Hematopoietic multipotent progenitor cell treated with erythropoietin and hydrocortisone succinate and interleukin-3 and kit ligand, for 17 days (in vitro differentiated cells): ENCODE data around the gene IL1R2.

ENCODE experiments used
- DNase-seq: peaks from one replicate; pipeline ENCODE4 v3.0.0-alpha.2; 2015; ENCODE audit warnings: low spot score

Gene IL1R2

DNA sequence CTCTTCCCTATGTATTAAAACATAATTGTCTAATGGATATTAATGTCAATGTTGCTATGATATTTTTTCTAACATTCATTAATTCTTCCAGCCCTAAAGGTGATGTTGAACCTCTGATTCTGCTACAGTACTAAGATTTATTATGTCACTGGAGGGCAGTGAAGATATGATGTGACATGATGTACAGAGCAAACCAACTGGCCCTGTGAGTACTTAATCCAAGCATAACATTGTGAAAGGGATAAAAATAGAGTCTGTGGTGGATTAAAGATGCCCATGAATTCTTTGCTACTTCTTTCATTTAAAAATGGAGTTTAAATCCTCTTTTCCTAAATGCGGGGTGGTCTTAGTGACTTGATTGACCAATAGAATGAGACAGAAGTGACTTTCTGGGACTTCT, 51.8 kb downstream of the IL1R2 start:
- no peak for DNase-seq

GRCh38 chr2:102044235-102044896, 52.6 kb downstream of the IL1R2 start:
- no peak for DNase-seq

- DNase-seq: no peak
Measured at GRCh38 chr2:102044967-102045489, 53.3 kb downstream of the IL1R2 start.

DNA sequence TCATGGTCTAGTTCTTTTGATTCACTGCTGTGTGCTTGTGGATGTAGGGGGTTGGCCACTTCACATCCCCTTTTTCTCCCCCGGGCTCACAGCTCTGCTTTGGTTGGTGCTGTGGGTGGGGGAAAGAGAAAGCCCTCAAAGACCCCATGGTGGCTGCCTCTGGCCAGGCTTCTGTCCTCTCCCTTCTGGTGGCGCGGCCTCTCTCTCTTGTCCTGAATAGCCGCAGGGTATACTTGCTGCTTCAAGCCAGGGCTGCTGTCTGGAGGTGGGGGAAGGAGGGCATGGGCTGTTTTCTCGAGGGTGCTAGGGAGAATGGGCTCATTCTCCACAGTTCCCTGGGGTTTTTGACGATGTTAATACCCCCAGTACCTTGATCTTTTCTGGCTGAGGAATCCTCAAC, 53.9 kb downstream of the IL1R2 start:
- DNase-seq: no peak

GRCh38 chr2:102046135-102046986, 54.6 kb downstream of the IL1R2 start:
- no peak for DNase-seq

- no peak for DNase-seq
Measured at GRCh38 chr2:102048465-102048864, 56.7 kb downstream of the IL1R2 start.

DNA sequence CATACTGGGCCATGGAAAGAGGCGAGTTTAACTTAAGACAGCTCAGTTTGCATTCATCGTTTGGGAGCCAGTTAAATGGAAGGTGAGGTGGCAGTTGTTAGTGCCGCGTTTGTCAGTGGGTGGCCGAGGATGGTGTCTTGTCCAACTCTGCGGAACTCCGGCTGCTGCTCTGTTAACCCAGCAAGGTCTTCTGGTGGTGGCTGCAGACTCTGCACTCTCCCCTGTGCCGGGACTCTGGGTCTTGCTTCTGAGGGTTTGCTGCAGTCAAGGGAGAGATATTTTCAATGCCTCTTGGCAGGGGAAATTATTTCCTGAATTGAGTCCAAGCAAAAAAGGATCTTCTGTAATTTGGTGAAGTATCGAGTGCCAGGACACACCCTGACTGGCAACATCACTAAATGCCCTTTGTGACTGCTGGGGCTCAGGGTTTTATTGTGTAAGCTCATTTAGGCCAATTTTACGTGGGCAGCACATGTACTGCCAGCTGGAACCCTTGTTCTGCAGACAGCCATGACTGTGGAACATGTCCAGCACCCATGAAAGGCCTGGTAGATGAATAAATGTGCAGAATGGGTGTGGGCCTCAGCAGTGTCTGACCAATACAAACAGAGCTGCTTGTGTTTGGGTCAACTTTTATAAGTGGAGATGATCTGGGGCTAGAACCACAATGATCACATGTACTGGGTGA, 58.1 kb downstream of the IL1R2 start:
- no peak for DNase-seq

GRCh38 chr2:102050854-102051391, 59.2 kb downstream of the IL1R2 start:
- DNase-seq: no peak

- DNase-seq: no peak
Measured at GRCh38 chr2:102051692-102052277, 60.0 kb downstream of the IL1R2 start.

DNA sequence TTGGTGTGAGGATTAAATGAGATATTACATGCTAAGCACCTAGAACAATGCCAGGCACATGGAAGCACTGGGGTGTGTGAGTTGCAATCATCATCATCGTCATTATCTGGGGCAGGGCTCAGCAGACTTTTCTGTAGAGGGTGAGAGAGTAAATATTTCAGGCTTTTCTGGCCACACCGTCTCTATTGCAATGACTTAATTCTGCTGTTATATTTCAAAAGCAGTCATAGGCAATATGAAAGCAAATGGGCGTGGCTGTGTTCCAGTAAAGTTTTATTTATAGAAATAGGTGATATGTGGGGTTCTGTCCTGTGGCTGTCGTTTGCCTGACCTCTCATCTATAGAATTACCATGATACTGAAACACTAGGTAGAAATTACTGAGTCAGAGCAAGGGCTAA, 60.6 kb downstream of the IL1R2 start:
- no peak for DNase-seq

DNA sequence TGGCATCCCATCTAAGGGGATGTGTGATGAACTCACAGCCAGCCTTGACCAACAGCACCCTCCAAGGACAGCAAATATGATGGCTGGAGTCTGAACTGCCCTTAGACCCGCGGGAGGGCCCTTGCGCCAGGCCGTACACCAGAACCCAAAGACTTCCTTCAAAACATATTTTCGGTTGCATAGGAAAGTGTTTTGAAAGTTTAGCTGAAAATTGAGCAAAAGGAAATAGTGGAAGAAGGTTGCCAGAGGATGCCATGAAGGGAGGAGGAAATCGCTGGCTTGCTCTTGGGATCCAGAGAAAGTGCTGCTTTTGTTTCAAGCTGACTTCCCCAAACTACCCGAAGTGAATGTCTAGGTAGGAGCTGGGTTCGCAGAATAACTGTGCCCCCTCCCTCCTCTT, 61.3 kb downstream of the IL1R2 start:
- DNase-seq: no peak

DNA sequence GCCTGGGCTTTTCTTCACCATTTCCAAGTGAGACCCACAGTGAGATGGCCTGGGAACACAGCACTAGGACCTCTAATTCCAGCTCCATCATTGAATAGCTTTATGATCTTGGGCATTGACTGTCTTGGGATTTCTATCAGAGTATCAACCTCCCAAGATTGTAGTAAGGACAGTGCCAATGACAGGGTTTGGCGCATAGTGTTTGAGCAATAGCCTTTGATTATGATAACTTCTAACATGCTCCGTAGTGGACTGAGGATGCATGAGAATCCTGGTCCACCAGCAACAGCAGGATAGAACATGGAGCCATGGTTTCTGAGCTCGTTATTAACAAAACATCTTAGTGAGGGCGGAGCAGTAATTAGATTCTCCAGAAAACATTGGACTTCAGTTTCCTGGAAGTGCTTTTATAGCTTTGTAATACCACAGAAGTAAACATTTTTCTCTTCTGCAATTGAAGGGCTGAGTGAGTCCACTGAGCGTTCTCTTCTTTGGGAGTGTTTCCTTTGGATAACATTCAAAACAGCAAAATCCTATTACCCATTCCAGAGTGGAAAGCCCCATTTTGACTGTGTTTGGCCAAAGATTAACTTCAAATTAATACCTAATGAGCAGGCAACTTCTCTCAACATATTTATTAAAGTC, 63.7 kb downstream of the IL1R2 start:
- DNase-seq: no peak

GRCh38 chr2:102056079-102056581, 64.4 kb downstream of the IL1R2 start:
- DNase-seq: peak; percentile 70

- DNase-seq: no peak
Measured at GRCh38 chr2:102057502-102058292, 65.9 kb downstream of the IL1R2 start.

DNA sequence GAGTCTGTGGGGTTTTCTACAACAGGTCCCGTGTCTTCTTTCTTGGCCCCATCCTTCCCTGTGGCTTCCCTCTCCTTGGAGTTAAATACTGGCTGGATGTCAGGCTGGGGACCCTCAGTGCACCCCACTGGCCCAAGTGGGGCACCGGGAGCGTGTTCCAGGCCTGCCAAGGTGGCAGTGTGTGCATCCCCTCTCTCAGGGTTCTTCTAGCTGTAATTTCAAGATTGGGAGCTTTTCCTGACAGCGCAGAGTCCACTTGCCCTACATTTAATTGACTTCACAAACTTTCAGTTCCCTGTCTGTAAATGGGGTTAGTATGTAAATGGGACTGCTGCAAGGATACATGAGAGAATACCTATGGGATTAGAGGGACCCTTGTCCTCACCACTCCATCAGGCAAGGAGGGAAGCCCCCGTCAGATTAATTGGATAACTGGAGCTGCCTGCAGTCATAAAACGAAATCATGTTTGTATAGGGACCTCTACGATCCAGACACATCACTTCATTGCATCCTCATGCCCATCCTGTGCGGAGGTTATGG, 66.6 kb downstream of the IL1R2 start:
- DNase-seq: no peak

GRCh38 chr2:102059151-102059550, 67.4 kb downstream of the IL1R2 start:
- no peak for DNase-seq

GRCh38 chr2:102060047-102060446, 68.3 kb downstream of the IL1R2 start:
- DNase-seq: no peak

GRCh38 chr2:102060792-102061191, 69.0 kb downstream of the IL1R2 start:
- DNase-seq: no peak

DNA sequence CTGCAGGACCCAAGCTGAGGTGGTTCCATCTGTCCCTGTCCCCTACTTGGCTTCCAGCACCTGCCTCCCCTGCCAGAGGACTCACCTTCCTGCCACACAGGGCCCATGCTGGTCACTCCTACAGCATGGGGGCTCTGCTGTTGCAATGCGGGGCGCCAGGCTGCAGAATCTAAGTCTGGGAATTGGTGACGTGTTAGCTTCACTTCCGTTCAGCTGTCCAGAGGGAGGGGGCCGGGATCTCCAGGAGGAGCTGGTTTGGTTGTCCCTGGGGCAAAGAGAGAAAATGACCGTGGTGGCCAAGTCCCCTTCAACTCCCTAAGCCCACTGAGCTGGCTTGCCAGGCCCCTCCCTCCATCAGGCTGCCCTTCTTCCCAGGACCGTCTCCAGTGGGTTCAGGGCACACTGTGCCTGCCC, 69.5 kb downstream of the IL1R2 start:
- no peak for DNase-seq
